Hepatocyte (in vitro differentiated cells): ENCODE data around the gene CYSTM1. TPM values are rescaled to one million over a fixed set of nuclear protein-coding genes. Genes with fewer than 3 reads are reported as not detected.

Experiments used
- DNase-seq: peaks from one replicate; pipeline ENCODE4 v3.0.0-alpha.2; 2016; ENCODE audit warnings: low spot score
- H2AFZ ChIP-seq: fragments of 200-600 bp; sonication (generic); 2 replicates; pipeline ENCODE4 v1.6.0; 2016; ENCODE audit warnings: antibody characterized with exemption, mild to moderate bottlenecking
- H3K27ac ChIP-seq: fragments of 200-600 bp; sonication (generic); 2 replicates; pipeline ENCODE4 v1.5.1; 2016; ENCODE audit warnings: mild to moderate bottlenecking
- H3K27me3 ChIP-seq: fragments of 200-600 bp; sonication (generic); 2 replicates; pipeline ENCODE4 v1.6.1; 2016
- H3K36me3 ChIP-seq: fragments of 200-600 bp; sonication (generic); replicated peaks from 2 replicates; pipeline ENCODE4 v1.5.1; 2016; ENCODE audit warnings: low read depth; ENCODE audit not compliant: insufficient read depth
- H3K4me1 ChIP-seq: fragments of 200-600 bp; sonication (generic); 2 replicates; pipeline ENCODE4 v1.5.1; 2016; ENCODE audit warnings: mild to moderate bottlenecking, moderate library complexity; ENCODE audit not compliant: insufficient read depth
- H3K4me2 ChIP-seq: fragments of 200-600 bp; sonication (generic); 2 replicates; pipeline ENCODE4 v1.6.0; 2016
- H3K4me3 ChIP-seq: fragments of 200-600 bp; sonication (generic); 2 replicates; pipeline ENCODE4 v1.5.1; 2016; ENCODE audit warnings: mild to moderate bottlenecking
- H3K79me2 ChIP-seq: fragments of 200-600 bp; sonication (generic); 2 replicates; pipeline ENCODE4 v1.6.0; 2017; ENCODE audit warnings: mild to moderate bottlenecking
- H3K9me2 ChIP-seq: fragments of 200-600 bp; sonication (generic); replicated peaks from 2 replicates; pipeline ENCODE4 v1.6.0; 2017; ENCODE audit warnings: mild to moderate bottlenecking; ENCODE audit not compliant: insufficient read depth
- H3K9me3 ChIP-seq: fragments of 200-600 bp; sonication (generic); 2 replicates; pipeline ENCODE4 v1.5.1; 2016; ENCODE audit warnings: low read depth, mild to moderate bottlenecking
- H4K20me1 ChIP-seq: fragments of 200-600 bp; sonication (generic); 2 replicates; pipeline ENCODE4 v1.6.0; 2016; ENCODE audit warnings: mild to moderate bottlenecking; ENCODE audit not compliant: insufficient read depth, poor library complexity, severe bottlenecking
- CTCF ChIP-seq: fragments of 200-600 bp; sonication (generic); IDR thresholded peaks from 2 replicates; pipeline ENCODE4 v1.5.1; 2016; ENCODE audit warnings: antibody characterized with exemption, mild to moderate bottlenecking; ENCODE audit not compliant: poor library complexity
- EZH2 ChIP-seq: fragments of 200-600 bp; sonication (generic); IDR thresholded peaks from 2 replicates; pipeline ENCODE4 v1.6.1; 2016; ENCODE audit warnings: antibody characterized with exemption, mild to moderate bottlenecking, borderline replicate concordance
- EZH2phosphoT487 ChIP-seq: fragments of 200-600 bp; sonication (generic); IDR thresholded peaks from one replicate; pipeline ENCODE4 v1.6.1; 2018; ENCODE audit warnings: antibody characterized with exemption, mild to moderate bottlenecking, low read depth, moderate library complexity; ENCODE audit not compliant: unreplicated experiment, severe bottlenecking
- WGBS: methylation state at CpG from one replicate; pipeline ENCODE4 v1.1.6; 2016; ENCODE audit warnings: low lambda C conversion rate; ENCODE audit errors: missing lambda C conversion rate; 5-methylcytosine and 5-hydroxymethylcytosine counted together
- polyA plus RNA-seq: library from polyadenylated mRNA; unstranded; fragments of >200 nt; fragmentation: Nextera tagmentation; extraction: Ambion mirVana; gene quantifications from 2 replicates; pipeline ENCODE4 v1.2.1, GENCODE V29; 2016
- total RNA-seq: library from RNA; depleted of rRNA; stranded (reverse); fragments of >200 nt; gene quantifications from 2 replicates; pipeline ENCODE4 v1.2.3, GENCODE V29; 2014

The CYSTM1 gene
- total and polyA plus RNA-seq, 2 experiments from 2014 or later = 111 to 262 TPM

GRCh38 chr5:140267559-140268018, 92.6 kb downstream of the CYSTM1 start:
- TF ChIP-seq CTCF (no peak), EZH2phosphoT487 (no peak), EZH2 (no peak)
- H2AFZ ChIP-seq = no peak overlapping the region
- no peaks in the 10 kb centered on the region for H3K4me1 ChIP-seq
- no peak overlapping the region for H3K27ac ChIP-seq
- H3K36me3 ChIP-seq = no peaks in the 10 kb centered on the region
- peaks cover 47% of the 10 kb centered on the region for H3K79me2 ChIP-seq
- no peak overlapping the region for H3K4me3 ChIP-seq
- DNase-seq = no peak
- no peaks in the 10 kb centered on the region for H3K27me3 ChIP-seq
- H3K4me2 ChIP-seq = no peak overlapping the region
- 69% methylated on average over 9 of the region's 9 CpGs for WGBS
- no peaks in the 10 kb centered on the region for H4K20me1 ChIP-seq
- no peaks in the 10 kb centered on the region for H3K9me3 ChIP-seq
- no peaks in the 10 kb centered on the region for H3K9me2 ChIP-seq

- H2AFZ ChIP-seq = no peak overlapping the region
- no peaks in the 10 kb centered on the region for H3K9me2 ChIP-seq
- DNase-seq = no peak
- H3K36me3 ChIP-seq = no peaks in the 10 kb centered on the region
- H3K9me3 ChIP-seq = no peaks in the 10 kb centered on the region
- no peaks in the 10 kb centered on the region for H4K20me1 ChIP-seq
- no peaks in the 10 kb centered on the region for H3K4me1 ChIP-seq
- no peak overlapping the region for H3K27ac ChIP-seq
- no peak overlapping the region for H3K4me2 ChIP-seq
- peaks cover 38% of the 10 kb centered on the region for H3K79me2 ChIP-seq
- H3K27me3 ChIP-seq = no peaks in the 10 kb centered on the region
- no peak for TF ChIP-seq EZH2
- no peak for TF ChIP-seq CTCF
- no peak for TF ChIP-seq EZH2phosphoT487
- H3K4me3 ChIP-seq = no peak overlapping the region
These were observed 95.0 kb downstream of the CYSTM1 start for GRCh38 chr5:140270008-140270407.

GRCh38 chr5:140273401-140273877, 98.5 kb downstream of the CYSTM1 start:
- DNase-seq = no peak
- WGBS = 95% methylated on average over 6 of the region's 6 CpGs
- no peaks in the 10 kb centered on the region for H3K4me1 ChIP-seq
- peaks cover 29% of the 10 kb centered on the region for H3K79me2 ChIP-seq
- H3K36me3 ChIP-seq = no peaks in the 10 kb centered on the region
- no peak overlapping the region for H3K4me2 ChIP-seq
- H3K9me2 ChIP-seq = no peaks in the 10 kb centered on the region
- TF ChIP-seq EZH2phosphoT487 (no peak), CTCF (no peak), EZH2 (no peak)
- no peak overlapping the region for H3K4me3 ChIP-seq
- no peaks in the 10 kb centered on the region for H3K27me3 ChIP-seq
- no peaks in the 10 kb centered on the region for H4K20me1 ChIP-seq
- H3K27ac ChIP-seq = no peak overlapping the region
- H3K9me3 ChIP-seq = no peaks in the 10 kb centered on the region
- H2AFZ ChIP-seq = no peak overlapping the region

- Histone ChIP-seq H3K4me3 (no peak overlapping the region), H4K20me1 (no peaks in the 10 kb centered on the region), H3K27me3 (no peaks in the 10 kb centered on the region), H3K36me3 (no peaks in the 10 kb centered on the region), H3K9me3 (no peaks in the 10 kb centered on the region), H2AFZ (no peak overlapping the region), H3K4me1 (no peaks in the 10 kb centered on the region), H3K27ac (no peak overlapping the region), H3K9me2 (no peaks in the 10 kb centered on the region), H3K79me2 (peaks cover 19% of the 10 kb centered on the region), H3K4me2 (no peak overlapping the region)
- DNase-seq = no peak
- TF ChIP-seq CTCF (no peak), EZH2 (no peak), EZH2phosphoT487 (no peak)
These were observed 100.8 kb downstream of the CYSTM1 start for GRCh38 chr5:140275837-140276236.
